ENCODE measurements around the gene INAVA. TPM values are rescaled to one million over a fixed set of nuclear protein-coding genes. Genes with fewer than 3 reads are reported as not detected.
"Not testable (repeated sequence)": the region's sequence is repeated elsewhere in the genome, so short reads cannot be mapped to it uniquely, and the experiment has no call there.

INAVA gene
- total RNA-seq, 1 donor from 2014 or later: 9.0 TPM

DNA sequence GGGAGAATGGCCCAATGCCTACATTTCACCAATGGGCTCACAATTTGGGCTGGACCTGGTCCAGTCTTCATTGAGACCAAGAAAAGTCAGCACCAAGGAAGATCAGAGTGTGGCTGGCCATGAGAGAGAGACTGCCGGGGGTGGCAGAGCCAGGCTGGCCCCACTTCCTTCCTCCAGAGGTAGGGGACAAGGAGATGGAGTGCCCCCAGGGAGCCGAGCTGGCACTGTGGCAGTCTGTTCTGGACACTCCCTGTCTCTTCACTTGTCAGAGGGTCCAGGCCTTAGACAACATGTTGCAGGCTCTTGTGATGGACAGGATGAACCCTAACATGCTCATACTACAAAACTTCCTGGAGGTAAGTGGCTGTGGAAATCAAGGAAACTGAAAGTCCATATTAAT is 27.7 kb downstream of the INAVA start:
- no peak for DNase-seq
- no peaks in the 10 kb centered on the region for H3K27me3 ChIP-seq

DNA sequence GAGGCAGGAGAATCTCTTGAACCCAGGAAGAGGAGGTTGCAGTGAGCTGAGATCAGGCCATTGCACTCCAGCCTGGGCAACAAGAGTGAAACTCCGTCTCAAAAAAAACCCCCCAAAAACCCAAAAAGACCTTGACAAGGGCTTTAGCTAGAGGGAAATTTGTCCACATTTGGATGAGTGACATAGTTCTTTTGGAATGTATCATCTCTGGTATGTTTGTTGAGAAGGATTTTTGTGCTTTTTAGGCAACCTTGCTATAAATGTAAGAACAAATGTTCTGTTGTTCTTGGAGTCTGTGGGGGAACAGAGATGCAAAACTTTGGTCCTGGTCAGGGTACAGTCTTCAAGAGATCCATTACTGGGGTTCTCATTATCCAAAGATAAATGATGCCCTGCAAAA is 28.9 kb downstream of the INAVA start:
- Histone ChIP-seq H3K9me3 (no peaks in the 10 kb centered on the region), H3K4me3 (no peak overlapping the region), H3K36me3 (no peaks in the 10 kb centered on the region), H3K4me1 (no peaks in the 10 kb centered on the region), H3K27ac (no peak overlapping the region), H3K27me3 (no peaks in the 10 kb centered on the region)
- intact Hi-C loops (cut with DNase I): no loop called here
- TF ChIP-seq, protein P1, sequence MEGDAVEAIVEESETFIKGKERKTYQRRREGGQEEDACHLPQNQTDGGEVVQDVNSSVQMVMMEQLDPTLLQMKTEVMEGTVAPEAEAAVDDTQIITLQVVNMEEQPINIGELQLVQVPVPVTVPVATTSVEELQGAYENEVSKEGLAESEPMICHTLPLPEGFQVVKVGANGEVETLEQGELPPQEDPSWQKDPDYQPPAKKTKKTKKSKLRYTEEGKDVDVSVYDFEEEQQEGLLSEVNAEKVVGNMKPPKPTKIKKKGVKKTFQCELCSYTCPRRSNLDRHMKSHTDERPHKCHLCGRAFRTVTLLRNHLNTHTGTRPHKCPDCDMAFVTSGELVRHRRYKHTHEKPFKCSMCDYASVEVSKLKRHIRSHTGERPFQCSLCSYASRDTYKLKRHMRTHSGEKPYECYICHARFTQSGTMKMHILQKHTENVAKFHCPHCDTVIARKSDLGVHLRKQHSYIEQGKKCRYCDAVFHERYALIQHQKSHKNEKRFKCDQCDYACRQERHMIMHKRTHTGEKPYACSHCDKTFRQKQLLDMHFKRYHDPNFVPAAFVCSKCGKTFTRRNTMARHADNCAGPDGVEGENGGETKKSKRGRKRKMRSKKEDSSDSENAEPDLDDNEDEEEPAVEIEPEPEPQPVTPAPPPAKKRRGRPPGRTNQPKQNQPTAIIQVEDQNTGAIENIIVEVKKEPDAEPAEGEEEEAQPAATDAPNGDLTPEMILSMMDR (IDR thresholded peaks at IDR 0.05): no peak
- ATAC-seq (no peak), DNase-seq (no peak)

More for the DNA sequence above, 27.7 kb downstream of the INAVA start:
- Histone ChIP-seq H3K9me3 (no peaks in the 10 kb centered on the region), H3K27ac (no peak overlapping the region), H3K36me3 (no peaks in the 10 kb centered on the region), H3K4me1 (no peaks in the 10 kb centered on the region), H3K4me3 (no peak overlapping the region)
- intact Hi-C loops (cut with DNase I): no loop called here
- ATAC-seq: no peak
- TF ChIP-seq, protein P1 (IDR thresholded peaks at IDR 0.05): no peak

DNA sequence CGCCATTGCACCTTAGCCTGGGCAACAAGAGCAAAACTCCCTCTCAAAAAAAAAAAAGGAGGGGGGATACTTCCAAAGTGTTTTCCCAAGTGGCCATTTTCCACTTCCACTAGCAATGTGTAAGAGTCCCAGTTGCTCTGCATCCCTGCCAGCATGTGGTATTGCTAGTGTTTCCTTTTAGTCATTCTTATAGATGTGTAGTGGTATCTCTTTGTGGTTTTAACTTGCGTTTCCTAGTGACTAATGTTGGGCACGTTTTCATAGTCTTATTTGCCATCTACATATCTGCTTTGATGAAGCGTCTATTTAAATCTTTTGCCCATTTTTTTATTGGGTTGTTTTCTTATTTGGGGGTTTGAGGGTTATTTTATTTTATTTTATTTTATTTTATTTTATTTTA is 31.1 kb downstream of the INAVA start:
- no peak overlapping the region for H3K27ac ChIP-seq
- ATAC-seq (no peak), DNase-seq (no peak)
- H3K9me3 ChIP-seq: no peaks in the 10 kb centered on the region
- TF ChIP-seq, protein P1 (IDR thresholded peaks at IDR 0.05): no peak
- H3K4me1 ChIP-seq: no peaks in the 10 kb centered on the region
- no peaks in the 10 kb centered on the region for H3K27me3 ChIP-seq
- H3K36me3 ChIP-seq: no peaks in the 10 kb centered on the region
- H3K4me3 ChIP-seq: no peak overlapping the region
- intact Hi-C loops (cut with DNase I): no loop called here

DNA sequence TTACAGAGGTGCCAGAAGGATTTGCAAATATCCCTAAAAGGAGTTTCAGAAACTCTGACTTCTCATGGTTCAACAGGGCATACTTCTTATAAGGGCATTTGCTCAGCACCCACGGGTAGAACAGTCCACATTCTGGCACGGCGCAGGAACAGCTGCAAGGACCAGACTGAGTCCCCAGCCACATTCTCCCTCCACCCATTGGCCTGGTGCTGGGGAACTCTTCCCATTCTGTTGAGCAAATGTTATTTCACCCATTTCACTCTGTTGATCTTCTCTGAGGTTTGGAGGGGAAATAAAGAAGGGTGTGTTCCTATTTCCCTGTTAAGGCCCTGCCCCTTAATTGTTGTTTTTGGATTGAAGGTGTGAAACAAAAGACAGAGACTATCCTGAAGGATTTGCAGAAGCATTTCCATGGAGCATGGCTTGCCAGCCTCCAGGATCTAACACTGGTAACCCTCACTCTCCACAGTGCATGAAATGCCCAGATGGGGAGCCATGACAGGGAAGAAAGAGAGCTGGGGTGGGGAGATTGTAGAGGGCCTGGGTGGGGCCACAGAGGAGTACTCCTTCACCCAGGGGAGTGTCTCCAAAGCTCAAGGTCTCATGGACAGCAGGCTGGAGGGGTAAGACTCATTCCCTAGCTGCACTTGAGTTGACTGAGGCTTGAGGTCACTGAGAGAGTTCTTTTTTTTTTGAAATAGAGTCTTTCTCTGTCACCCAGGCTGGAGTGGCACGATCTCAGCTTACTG is 35.0 kb downstream of the INAVA start:
- H3K9me3 ChIP-seq: no peaks in the 10 kb centered on the region
- no peaks in the 10 kb centered on the region for H3K27me3 ChIP-seq
- no peaks in the 10 kb centered on the region for H3K4me1 ChIP-seq
- intact Hi-C loops (cut with DNase I): no loop called here
- H3K27ac ChIP-seq: no peak overlapping the region
- DNase-seq: no peak
- no peak for ATAC-seq
- TF ChIP-seq, protein P1 (IDR thresholded peaks at IDR 0.05): no peak
- no peaks in the 10 kb centered on the region for H3K36me3 ChIP-seq
- no peak overlapping the region for H3K4me3 ChIP-seq

DNA sequence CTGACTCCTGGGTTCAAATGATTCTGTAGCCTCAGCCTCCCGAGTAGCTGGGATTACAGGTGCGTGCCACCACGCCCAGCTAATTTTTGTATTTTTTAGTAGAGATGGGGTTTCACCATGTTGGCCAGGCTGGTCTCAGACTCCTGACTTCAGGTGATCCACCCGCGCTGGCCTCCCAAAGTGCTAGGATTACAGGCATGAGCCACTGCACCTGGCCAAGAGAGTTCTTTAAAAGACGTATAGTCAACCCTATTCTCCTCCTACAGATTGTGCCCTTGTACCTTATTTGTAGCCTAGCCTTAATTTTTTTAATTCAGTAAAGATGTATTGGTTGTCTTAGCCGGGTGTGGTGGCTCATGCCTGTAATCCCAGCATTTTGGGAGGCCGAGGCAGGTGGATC is 35.6 kb downstream of the INAVA start:
- H3K27ac ChIP-seq; H3K27me3 ChIP-seq; H3K36me3 ChIP-seq; H3K4me1 ChIP-seq; H3K9me3 ChIP-seq; DNase-seq; intact Hi-C loops (cut with DNase I); ATAC-seq; H3K4me3 ChIP-seq: not testable (repeated sequence)

DNA sequence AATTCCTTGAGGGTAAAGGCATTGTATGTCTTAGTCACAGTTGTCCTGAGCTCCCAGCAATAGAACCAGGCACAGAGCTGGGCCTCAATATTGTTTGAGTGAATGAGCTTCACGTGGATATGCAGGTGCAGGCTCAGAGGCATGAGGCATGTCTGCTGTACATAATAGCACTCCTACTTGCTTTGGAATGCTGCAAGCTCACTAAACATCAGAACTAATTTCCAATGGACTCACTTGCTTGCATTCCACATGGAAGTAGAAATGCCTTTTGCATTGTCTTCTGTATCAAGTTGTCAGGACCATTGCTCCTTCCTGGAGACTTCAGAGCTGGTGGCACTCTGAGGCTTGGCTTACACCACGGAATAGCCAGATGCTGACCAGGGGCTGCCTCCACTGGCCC is 37.1 kb downstream of the INAVA start:
- Histone ChIP-seq H3K27ac (no peak overlapping the region), H3K4me1 (no peaks in the 10 kb centered on the region)
- no peak for ATAC-seq

More for the DNA sequence above, 37.1 kb downstream of the INAVA start:
- no peaks in the 10 kb centered on the region for H3K9me3 ChIP-seq
- no peak overlapping the region for H3K4me3 ChIP-seq
- DNase-seq: no peak
- intact Hi-C loops (cut with DNase I): no loop called here
- H3K36me3 ChIP-seq: no peaks in the 10 kb centered on the region
- H3K27me3 ChIP-seq: no peaks in the 10 kb centered on the region
- TF ChIP-seq, protein P1 (IDR thresholded peaks at IDR 0.05): no peak

Data from upper lobe of right lung (tissue), 1 donor.